Stimulated activated CD8-positive, alpha-beta memory T cell treated with anti-CD3 and anti-CD28 coated beads, Interleukin-15, amount 100 ng/mL, for 1 hour (primary cell): ENCODE results near the gene IQUB.
"Not testable (repeated sequence)": the region's sequence is repeated elsewhere in the genome, so short reads cannot be mapped to it uniquely, and the experiment has no call there.

ENCODE experiments used
- DNase-seq: peaks from one replicate; pipeline ENCODE4 v3.0.0-alpha.2; 2020; ENCODE audit warnings: low read depth

The IQUB gene

DNA sequence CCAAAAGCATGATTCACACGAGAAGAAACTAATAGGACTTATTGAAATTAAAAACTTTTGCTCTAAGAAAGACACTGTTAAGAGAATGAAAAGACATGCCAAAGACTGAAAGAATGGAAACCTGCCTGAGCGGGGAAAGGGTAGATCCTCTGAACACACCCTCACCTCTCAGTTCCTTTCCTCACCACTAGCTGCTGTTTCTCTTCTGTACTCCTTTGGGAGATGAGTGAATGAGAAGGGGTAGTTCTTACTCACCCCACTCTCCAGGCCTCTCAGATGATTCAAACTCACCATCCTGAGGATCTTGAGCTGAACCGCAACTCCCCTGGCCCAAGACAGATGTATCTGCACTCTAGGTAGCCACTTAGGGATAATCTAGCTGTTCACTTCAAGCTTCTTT lies 41.9 kb downstream of the IQUB start:
- DNase-seq, result no peak

DNA sequence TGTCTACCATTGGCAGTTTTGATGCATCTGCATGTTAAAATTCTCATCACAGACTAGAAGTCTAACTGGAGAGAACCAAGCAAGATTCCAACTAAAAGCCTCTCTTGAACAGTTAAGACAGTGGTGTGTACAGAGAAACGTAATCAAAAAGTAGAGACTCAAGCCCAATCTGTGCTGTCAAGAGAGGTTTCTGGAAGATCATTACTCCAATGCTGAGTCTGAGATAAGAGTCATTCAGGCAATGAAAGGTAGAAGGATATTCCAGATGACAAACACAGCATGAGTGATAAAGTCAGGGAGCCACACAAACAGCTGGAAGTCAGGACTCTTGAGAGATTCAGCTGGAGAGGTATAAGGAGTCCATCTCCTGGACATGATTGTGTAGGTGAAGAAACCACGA lies 48.7 kb downstream of the IQUB start:
- no peak for DNase-seq

DNA sequence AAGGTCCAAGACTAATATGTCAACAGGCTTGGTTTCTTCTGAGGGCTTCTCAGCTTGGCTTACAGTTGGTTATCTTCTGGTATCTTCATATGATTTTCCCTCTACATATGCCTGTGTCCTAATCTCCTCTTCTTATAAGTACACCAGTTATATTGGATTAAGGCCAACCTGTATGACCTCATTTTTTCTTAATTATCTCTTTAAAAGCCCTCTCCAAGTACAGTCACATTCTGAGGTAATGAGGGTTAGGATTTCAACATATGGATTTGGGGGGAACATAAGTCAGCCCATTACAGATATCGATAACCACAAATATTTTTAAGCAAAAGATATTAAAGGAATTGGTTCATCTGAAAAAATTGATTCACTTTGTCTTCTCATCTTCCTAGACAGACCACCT lies 49.2 kb downstream of the IQUB start:
- no peak for DNase-seq

DNA sequence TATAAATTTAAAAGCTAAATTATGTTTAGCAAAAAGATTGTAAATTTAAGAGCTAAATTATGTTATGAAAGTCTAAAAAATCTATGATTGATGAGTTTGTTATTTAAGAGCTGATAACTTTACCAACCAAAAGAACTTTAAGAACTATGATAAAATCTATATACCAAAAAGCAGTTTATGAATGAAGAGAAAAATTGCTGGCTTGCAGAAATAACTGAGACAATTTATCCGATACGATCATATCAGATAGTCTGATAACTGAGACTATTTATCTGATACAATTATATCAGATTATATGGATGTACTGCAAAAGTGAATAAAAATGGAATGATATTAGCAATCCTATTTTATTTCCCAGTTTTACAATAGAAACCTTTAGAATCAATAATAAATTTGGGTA lies 50.2 kb downstream of the IQUB start:
- DNase-seq, result no peak

DNA sequence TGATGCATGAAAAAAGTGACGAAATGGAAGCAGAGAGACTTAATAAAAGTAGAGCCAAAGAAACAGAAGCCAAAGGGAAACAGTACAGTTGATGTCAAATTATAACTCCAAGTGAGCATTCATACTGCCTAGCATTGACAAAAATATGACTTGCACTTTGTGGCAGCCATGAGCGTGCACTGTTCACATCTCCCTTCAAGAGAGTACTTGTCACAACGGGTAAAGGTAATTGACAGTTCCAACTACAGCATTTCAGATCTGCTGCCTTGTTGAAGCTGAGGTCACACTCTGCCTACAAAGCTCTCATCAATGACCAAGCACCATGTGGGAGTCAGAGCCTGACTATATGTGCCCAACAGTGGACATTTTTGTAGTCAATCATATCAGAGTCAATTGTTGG lies 54.3 kb downstream of the IQUB start:
- no peak for DNase-seq

DNA sequence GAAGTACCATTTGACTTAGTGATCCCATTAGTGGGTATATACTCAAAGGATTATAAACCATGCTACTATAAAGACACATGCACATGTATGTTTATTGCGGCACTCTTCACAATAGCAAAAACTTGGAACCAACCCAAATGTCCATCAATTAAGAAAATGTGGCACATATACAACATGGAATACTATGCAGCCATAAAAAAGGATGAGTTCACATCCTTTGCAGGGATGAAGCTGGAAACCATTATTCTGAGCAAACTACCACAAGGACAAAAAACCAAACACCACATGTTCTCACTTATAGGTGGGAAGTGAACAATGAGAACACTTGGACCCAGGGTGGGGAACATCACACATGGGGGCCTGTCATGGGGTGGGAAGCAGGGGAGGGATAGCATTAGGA lies 56.3 kb downstream of the IQUB start:
- DNase-seq, result not testable (repeated sequence)

DNA sequence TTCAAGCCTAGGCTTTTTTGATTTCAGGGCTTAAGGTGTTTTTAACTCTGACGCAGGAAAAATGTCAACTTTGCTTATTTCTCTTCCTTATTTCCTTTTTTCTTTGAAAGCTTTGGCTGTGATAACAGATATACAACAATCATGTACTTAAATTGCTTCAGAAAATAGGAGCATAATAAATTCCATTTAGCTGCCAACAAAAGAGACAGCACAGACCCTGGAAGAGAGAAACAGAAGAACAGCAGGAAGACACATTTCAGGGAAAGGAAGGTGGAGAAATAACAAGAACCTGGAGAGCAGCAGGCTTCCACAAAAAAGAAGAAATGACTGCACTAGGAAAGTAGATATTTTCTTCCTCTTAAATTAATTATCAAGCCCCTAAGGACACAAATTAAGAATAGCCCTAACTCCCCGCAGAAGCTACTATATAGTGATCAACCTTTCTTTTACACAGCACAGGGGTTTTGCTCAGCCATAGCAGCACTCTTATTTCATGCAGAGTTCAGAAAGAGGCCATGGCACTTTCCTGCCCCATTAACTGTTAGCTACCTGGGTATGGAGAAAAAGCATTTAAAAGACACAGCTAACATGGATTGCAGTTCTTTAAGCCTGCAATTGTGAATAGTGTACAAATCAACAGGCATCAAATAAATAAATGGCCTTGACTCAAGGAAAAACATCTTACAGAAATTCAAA lies 61.5 kb downstream of the IQUB start:
- DNase-seq, result no peak

DNA sequence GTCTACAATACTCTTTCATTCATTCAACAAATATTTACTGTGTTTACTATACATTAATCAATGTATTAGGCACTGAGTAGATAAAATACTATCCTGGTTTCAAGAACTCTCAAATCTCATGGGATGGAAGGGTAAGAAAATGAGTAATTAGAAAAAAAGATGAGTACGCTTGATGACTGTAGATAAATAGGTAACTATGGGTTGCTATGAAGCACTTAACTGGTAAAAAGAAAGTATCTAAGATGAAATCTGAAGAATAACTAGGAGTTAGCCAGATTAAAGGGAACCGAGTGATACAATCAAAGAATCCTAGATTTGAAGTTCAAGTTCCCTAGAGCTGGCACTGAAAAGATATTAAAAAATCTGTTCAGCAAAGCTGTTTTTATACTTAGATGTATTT lies 62.1 kb downstream of the IQUB start:
- DNase-seq, result no peak

DNA sequence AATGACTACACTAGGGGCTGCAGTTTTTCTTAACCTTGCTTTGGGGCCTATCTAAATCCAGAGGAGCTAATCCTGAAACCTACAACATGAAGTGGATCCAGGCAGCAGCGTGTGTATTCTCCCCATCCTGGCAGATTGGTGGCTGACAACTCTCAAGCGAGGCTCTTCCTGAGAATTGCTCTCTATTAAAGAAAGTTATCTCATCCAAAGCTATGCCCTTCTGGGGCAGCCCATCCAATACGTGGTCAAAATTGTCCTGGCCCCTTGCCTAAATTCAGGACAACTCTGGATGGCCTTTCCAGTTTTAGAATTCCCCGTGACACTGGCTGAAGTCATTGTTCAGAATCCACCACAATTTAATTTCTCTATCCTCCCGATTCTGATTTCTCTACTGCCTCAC lies 66.1 kb downstream of the IQUB start:
- no peak for DNase-seq

DNA sequence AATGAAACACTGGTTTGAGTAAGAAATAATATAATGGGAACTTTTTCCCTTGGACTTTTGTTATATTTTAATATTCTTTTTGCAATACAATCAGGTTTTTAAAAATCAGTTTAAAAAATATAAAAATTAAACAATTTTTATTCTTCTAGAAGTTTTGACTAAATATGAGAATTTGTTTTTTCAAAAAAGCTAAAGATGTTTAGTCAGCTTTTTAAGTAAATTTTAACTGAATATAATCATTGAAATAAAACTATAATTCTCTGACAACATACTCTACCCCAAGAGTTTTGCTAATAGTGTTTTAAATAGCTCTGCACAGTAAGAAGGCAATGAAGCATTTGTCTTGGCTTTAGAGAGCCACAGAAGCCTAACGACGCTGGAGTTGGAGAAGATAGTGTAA lies 70.5 kb downstream of the IQUB start:
- no peak for DNase-seq

DNA sequence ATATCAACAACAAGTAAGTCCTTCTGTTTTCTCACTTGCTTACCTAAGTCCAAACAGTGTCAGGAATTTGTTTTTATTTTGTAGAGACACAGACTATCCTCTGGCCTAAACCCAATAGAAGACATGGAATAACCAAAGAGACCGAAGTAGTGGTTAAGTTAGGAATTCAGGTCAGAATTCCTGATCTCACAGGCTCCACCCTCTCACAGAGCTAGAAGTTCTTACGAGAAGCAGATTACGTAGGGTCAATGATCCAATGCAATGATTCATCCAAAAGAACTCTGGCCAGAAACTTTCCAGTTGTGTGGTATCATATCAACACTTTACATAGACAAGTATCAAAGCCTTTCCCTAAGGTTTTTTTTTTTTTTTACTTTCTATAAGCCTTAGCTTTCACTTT lies 73.8 kb downstream of the IQUB start:
- DNase-seq, result no peak

DNA sequence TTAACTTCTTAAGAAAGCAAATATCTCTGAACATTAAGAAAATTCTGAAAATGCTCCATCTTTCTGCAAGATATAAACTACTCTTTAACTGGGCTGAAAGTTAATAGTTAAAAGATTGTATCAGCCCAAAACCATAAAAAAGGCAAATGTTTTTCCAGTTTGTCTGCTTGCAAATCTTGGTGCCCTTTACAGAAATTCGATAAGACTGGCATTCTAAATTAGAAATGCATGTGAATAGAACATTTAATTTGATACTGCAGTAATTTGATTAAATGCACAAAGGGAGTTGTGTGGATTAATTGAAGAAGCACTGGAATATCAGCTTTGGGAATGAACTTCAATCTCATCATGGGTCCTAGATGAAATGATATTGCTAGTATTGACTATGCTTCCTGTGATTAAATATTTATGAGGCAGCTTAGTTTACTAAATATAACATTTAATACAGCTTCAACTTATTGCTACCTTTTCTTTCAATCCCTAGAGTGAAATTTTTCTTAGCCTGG lies 78.4 kb downstream of the IQUB start:
- no peak for DNase-seq

DNA sequence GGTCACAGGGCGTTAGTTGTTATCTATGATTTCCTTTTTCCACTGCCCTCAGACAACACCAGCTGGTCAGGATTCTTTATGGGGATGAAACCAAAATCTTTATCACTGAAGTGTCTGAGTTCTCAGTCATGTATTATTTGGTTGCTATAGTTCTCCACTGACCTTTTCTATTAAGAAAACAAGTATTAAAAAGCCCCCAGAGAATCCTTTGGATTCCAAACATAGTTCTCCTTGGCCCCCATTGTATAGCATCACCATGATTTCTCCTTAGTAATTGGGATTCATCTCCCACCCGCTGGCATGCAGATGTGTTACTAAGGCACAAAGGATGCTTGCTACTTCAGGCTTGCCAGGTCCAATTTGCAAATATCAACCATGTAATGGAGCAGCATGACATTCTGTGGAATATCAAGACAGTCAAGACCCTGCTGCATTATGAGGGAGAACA lies 94.3 kb downstream of the IQUB start:
- DNase-seq, result no peak

DNA sequence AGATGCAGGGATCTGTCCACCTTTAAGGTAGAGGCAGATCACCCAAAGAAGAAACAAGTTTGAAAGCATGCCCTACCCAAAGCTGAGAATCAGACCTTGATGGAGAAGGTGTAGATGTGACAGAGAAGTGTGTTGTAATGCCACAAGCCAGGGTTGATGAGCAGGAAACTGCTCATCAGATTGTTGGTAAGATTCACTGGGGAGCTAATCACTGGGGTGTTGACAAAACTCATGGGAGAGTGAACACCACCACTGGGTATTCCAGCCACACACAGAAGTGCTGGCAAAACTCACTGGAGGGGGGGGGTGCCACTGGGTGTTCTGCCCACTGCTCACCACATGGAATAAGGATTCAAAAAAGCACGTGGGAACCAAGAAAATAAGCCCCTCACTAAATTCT lies 95.2 kb downstream of the IQUB start:
- no peak for DNase-seq

DNA sequence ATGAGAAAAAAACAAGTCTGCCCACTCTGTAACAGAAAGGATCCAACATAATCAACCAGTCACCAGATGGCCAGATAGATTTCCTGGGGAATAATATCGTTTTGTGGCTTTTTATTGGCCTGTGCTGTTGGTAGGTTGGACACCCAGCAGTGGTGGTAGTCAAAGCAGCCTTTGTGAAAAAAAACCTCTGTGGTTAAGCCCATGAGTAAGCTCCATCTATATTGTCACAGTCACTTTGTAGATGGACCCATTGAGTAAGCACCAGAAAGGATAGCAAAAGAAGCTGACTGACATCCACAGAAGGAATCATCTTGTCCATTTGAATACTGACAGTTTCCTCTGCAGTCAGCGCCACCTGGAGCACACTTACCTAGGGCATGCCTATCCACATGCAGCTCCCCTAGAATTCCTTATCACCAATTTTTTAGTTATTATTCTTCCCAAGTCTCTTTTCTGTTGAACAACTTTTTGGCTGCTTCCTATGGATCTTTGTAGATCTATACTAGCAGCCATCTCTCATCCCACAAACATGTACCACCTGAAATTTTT lies 96.9 kb downstream of the IQUB start:
- no peak for DNase-seq

DNA sequence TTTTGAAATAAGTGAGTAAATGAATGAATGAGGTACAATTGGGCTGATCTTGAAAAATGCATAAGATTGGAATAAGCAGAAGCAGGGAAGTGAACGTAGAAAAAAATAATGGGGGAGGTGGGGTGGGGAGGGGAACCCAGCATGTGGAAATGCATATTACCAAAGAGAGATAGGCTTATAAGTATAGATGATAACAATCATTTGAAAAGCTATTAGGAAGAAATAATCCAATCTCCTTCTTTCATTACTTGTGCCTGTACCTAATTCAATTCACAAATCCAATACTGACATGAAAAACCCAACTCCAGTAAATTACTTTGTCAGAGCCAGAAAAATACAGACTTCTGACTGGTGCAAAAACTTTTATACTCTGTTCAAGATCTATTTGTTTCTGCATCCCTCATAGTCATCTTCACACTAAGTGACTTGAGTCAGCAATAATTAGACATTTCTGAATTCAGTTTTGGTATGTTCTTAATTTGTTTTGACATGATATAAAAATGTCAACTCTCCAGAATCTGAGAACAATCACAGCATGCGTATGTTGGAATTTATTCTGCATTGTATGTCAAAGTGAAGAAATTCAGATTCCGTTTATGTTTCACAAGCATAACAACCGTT lies 99.2 kb downstream of the IQUB start:
- no peak for DNase-seq

DNA sequence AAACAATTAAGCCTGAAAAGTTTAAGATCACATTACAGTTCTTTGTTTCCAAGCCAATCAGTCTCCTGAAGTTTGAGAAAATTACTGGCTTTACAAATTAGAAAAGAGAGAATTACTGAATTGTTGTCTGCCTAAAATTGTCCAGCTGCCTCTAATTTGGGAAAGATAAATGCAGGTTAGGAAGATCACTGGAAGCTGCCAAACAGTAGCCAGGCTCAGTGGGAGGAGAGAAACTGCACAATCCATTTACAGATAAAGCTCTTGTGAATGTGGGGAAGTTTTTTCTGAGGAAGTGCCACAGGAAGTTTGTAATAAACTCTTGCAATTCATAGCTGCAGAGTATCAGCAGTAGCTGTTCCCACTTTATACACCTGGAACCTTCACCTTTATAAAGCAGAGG lies 100.7 kb downstream of the IQUB start:
- no peak for DNase-seq

DNA sequence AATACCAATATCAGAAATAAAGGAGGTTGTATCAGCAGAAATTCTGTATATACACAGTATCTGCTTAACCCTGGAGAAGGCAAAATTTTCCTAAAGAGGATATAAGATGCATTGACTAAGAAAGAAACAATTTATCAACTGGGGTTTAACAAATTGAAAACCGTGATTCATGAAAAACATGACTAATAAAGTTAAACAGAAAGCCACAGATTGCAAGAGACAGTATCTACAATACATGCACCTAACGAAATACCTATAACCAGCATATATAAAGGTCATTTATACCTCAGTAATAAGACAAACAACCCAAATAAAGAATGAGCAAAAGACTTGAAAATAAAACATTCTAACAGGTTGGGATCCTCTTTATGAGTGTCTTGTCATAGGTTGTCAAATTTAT lies 101.8 kb downstream of the IQUB start:
- DNase-seq, result no peak

DNA sequence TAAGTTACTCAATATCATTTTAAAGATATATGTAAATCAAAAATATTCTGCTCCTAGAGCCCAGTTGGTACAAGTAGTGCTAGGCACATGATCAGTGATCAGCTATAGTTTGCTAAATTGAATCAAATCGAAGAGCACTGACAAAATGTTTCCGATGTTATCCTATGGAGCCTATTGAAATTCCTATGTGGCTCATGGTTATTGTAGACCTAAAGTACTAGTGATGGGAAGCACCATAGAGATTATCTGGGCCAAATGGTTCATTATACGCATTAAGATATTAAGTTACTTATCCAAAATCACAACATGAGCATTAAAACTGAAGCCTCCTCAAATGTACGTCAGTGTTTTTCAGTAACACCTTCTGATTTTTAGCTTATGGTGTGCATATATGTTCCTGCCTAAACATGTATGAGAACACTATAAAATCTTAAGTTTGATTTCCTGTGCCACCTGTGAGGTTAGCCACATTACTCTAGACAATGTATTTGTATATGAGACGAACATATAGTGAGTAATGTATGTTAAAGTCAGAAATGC lies 103.2 kb downstream of the IQUB start:
- DNase-seq, result no peak

DNA sequence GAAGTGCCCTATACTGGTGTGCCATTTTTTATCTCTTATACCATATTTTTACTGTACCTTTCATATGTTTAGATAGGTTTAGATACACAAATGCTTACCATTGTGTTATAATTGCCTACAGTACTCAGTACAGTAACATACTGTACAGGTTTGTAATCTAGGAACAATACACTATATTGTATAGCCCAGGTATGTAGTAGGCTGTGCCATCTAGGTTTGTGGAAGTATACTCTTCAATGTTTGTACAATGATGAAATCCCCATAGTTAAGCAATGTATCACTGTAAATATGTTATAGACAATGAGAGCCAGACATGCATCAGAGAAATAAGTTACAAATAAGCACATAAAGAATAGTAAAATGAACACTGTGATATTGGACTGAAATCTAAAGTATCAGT lies 109.1 kb downstream of the IQUB start:
- no peak for DNase-seq

DNA sequence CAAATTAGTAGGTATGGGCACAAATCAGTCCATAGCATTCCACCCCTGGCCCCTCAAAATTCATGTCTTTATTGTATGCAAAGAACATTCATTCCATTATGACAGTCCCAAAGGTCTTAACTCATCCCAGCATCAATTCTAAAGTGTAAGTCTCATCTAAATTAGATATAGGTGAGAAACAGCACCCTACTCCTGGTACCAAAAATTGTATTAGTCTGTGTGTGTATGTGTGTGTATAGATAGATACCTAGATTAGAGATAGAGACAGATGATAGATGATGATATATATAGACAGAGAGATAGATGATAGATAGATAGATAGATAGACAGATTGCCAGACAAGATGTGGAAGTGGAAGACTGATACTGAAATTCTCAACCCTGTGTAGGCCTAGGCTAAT lies 109.9 kb downstream of the IQUB start:
- no peak for DNase-seq

DNA sequence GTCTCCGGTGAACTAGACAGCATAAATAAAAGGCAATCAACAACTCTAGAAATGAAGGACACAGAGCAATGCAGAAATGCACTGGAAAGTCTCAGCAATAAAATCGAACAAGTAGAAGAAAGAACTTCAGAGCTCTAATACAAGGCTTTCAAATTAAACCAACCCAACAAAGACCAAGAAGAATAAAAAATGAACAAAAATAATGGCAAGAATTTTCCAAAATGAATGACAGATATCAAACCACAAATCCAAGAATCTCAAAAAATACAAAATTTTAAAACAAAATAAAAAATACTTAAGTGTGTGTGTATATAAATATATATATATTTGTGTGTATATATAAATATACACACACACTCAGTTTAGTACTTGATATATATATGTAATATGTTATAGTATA lies 110.8 kb downstream of the IQUB start:
- no peak for DNase-seq

DNA sequence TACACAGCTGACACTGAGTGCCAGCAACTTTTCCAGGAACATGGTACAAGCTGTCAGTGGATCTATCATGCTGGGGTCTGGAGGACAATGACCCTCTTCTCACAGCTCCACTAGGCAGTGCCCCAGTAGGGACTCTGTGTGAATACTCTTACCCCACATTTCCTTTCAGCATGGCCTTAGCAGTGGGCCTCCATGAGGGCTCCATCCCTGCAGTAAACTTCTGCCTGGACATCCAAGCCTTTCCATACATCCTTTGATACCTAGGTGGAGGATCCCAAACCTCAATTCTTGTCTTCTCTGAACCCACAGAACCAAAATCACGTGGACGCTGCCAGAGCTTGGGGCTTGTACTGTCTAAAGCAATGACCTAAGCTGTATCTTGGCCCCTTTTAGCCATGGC lies 116.8 kb downstream of the IQUB start:
- DNase-seq, result no peak
